OCI-LY1 (cell line): ENCODE data around the gene TM2D1.

Experiments used
- H2AFZ ChIP-seq: fragments of 200-600 bp; sonication (generic), shearing (Covaris generic); 2 replicates; pipeline ENCODE4 v1.6.0; 2014; ENCODE audit warnings: antibody characterized with exemption, mild to moderate bottlenecking, low read length
- H3F3A ChIP-seq: fragments of 200-600 bp; sonication (generic), shearing (Covaris generic); 2 replicates; pipeline ENCODE4 v1.6.0; 2014; ENCODE audit warnings: mild to moderate bottlenecking, antibody characterized with exemption, low read length, moderate library complexity; ENCODE audit not compliant: insufficient read depth
- H3K27ac ChIP-seq: fragments of 200-600 bp; sonication (generic); 2 replicates; pipeline ENCODE4 v1.5.1; 2014; ENCODE audit warnings: low read length, mixed run types, mild to moderate bottlenecking, low read depth; ENCODE audit not compliant: poor library complexity, severe bottlenecking
- H3K27me3 ChIP-seq: fragments of 200-600 bp; sonication (generic); 2 replicates; pipeline ENCODE4 v1.6.0; 2014; ENCODE audit warnings: antibody characterized with exemption, mild to moderate bottlenecking, low read length, moderate library complexity; ENCODE audit not compliant: insufficient read depth
- H3K36me3 ChIP-seq: fragments of 200-600 bp; sonication (generic); 2 replicates; pipeline ENCODE4 v1.6.1; 2014; ENCODE audit warnings: mild to moderate bottlenecking, antibody characterized with exemption, low read length, moderate library complexity, mixed read lengths; ENCODE audit not compliant: insufficient read depth
- H3K4me1 ChIP-seq: fragments of 200-600 bp; sonication (generic); 2 replicates; pipeline ENCODE4 v1.5.1; 2014; ENCODE audit warnings: mild to moderate bottlenecking, low read length, moderate library complexity; ENCODE audit not compliant: insufficient read depth, severe bottlenecking
- H3K4me2 ChIP-seq: fragments of 200-600 bp; sonication (generic), shearing (Covaris generic); 2 replicates; pipeline ENCODE4 v1.6.1; 2014; ENCODE audit warnings: low read length
- H3K4me3 ChIP-seq: fragments of 200-600 bp; sonication (generic); 2 replicates; pipeline ENCODE4 v1.5.1; 2014; ENCODE audit warnings: low read length, low read depth, mild to moderate bottlenecking, mixed read lengths; ENCODE audit not compliant: poor library complexity, severe bottlenecking
- H3K79me2 ChIP-seq: fragments of 200-600 bp; shearing (Covaris generic); 2 replicates; pipeline ENCODE4 v1.6.1; 2016; ENCODE audit warnings: mixed run types, low read length, mixed read lengths; ENCODE audit not compliant: insufficient read depth
- H3K9ac ChIP-seq: fragments of 200-600 bp; sonication (generic), shearing (Covaris generic); 2 replicates; pipeline ENCODE4 v1.6.1; 2014; ENCODE audit warnings: mild to moderate bottlenecking, low read length, mixed read lengths
- H3K9me2 ChIP-seq: fragments of 200-600 bp; sonication (generic), shearing (Covaris generic); 2 replicates; pipeline ENCODE4 v1.6.1; 2014; ENCODE audit warnings: low read depth, mild to moderate bottlenecking, low read length, mixed read lengths
- H3K9me3 ChIP-seq: fragments of 200-600 bp; shearing (Covaris generic); 2 replicates; pipeline ENCODE4 v1.6.1; 2014; ENCODE audit warnings: low read length, mixed read lengths
- H4K20me1 ChIP-seq: fragments of 200-600 bp; sonication (generic), shearing (Covaris generic); 2 replicates; pipeline ENCODE4 v1.6.0; 2016; ENCODE audit warnings: mild to moderate bottlenecking, low read length; ENCODE audit not compliant: insufficient read depth
- CTCF ChIP-seq: fragments of 200-600 bp; sonication (generic), shearing (Covaris generic); IDR thresholded peaks from 2 replicates; pipeline ENCODE4 v1.5.1; 2017; ENCODE audit warnings: mild to moderate bottlenecking, antibody characterized with exemption, low read length, moderate library complexity, mixed read lengths
- EZH2 ChIP-seq: fragments of 200-600 bp; sonication (generic), shearing (Covaris generic); IDR thresholded peaks from 2 replicates; pipeline ENCODE4 v1.8.0; 2017; ENCODE audit warnings: borderline replicate concordance, mixed run types, mild to moderate bottlenecking, antibody characterized with exemption, low read length, moderate library complexity, mixed read lengths

Gene TM2D1

GRCh38 chr1:61655453-61655852 is 69.5 kb downstream of the TM2D1 start:
- Histone ChIP-seq H3K4me2 (no peak overlapping the region), H3F3A (no peaks in the 10 kb centered on the region), H3K27me3 (no peaks in the 10 kb centered on the region; the same call in 1 of the 2 replicates)

GRCh38 chr1:61654067-61654466 is 70.9 kb downstream of the TM2D1 start:
- H3K9ac ChIP-seq = no peak overlapping the region
- TF ChIP-seq CTCF (no peak), EZH2 (no peak)
- H3K4me3 ChIP-seq = no peak overlapping the region
- H3K27ac ChIP-seq = no peak overlapping the region
- no peak overlapping the region for H2AFZ ChIP-seq
- H3K27me3 ChIP-seq = no peaks in the 10 kb centered on the region; the same call in 1 of the 2 replicates
- H3F3A ChIP-seq = no peaks in the 10 kb centered on the region
- no peaks in the 10 kb centered on the region for H3K79me2 ChIP-seq
- H3K9me2 ChIP-seq = no peaks in the 10 kb centered on the region
- no peaks in the 10 kb centered on the region for H3K9me3 ChIP-seq
- H3K4me1 ChIP-seq = no peaks in the 10 kb centered on the region
- H3K4me2 ChIP-seq = no peak overlapping the region
- no peaks in the 10 kb centered on the region for H4K20me1 ChIP-seq
- H3K36me3 ChIP-seq = no peaks in the 10 kb centered on the region

More at GRCh38 chr1:61655453-61655852, 69.5 kb downstream of the TM2D1 start:
- Histone ChIP-seq H3K9me3 (no peaks in the 10 kb centered on the region), H3K27ac (no peak overlapping the region), H2AFZ (no peak overlapping the region), H3K4me1 (no peaks in the 10 kb centered on the region), H3K9ac (no peak overlapping the region), H3K9me2 (no peaks in the 10 kb centered on the region), H3K36me3 (no peaks in the 10 kb centered on the region), H3K4me3 (no peak overlapping the region), H3K79me2 (no peaks in the 10 kb centered on the region), H4K20me1 (no peaks in the 10 kb centered on the region)
- TF ChIP-seq CTCF = no peak
- no peak for TF ChIP-seq EZH2

- Histone ChIP-seq H3F3A (no peaks in the 10 kb centered on the region), H3K4me2 (no peak overlapping the region), H3K27me3 (no peaks in the 10 kb centered on the region)
Measured at GRCh38 chr1:61648983-61649742, 75.8 kb downstream of the TM2D1 start.

More at GRCh38 chr1:61648983-61649742, 75.8 kb downstream of the TM2D1 start:
- no peak overlapping the region for H3K27ac ChIP-seq
- no peaks in the 10 kb centered on the region for H3K36me3 ChIP-seq
- no peaks in the 10 kb centered on the region for H3K4me1 ChIP-seq
- no peaks in the 10 kb centered on the region for H3K9me3 ChIP-seq
- TF ChIP-seq EZH2 (no peak), CTCF (no peak)
- no peaks in the 10 kb centered on the region for H3K79me2 ChIP-seq
- H3K4me3 ChIP-seq = no peak overlapping the region
- no peaks in the 10 kb centered on the region for H4K20me1 ChIP-seq
- H2AFZ ChIP-seq = no peak overlapping the region
- no peak overlapping the region for H3K9ac ChIP-seq
- no peaks in the 10 kb centered on the region for H3K9me2 ChIP-seq
